ENCODE measurements around the gene PPT2.
"Not testable (repeated sequence)": the region's sequence is repeated elsewhere in the genome, so short reads cannot be mapped to it uniquely, and the experiment has no call there.

PPT2 gene

DNA sequence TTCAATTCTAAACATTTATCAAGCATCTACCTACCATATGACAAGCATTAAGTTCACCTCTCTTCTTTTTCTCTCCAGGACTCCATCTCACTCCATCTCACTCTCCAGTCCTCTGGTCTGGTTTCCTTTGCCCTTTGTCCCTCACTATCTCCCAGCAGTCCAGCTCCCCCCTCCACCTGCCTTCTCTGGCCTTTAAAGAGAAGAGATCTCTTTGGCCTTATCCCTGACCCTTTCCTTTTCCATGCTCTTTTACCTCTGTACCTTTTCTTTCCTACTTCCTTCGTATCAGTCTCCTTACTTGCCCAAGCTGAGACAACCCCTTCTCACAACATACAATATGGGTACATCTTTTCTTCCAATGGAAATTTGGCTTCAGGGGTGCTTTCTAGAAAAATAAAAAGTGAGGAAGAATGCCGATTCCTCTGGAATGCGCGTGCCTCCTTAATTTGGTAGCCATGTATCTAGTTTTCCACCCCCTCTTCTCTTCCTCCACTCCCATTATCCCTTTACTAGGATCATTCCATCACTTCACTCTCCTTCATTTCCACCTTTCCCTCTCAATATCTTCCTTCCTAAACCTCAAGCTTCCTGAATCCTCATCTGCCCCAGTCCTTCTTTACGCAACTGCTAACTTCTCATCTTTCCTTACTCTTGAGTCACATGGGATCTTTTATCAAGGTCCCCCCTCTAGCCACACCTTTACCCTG lies 22.7 kb downstream of the PPT2 start:
- DNase-seq: no peak

DNA sequence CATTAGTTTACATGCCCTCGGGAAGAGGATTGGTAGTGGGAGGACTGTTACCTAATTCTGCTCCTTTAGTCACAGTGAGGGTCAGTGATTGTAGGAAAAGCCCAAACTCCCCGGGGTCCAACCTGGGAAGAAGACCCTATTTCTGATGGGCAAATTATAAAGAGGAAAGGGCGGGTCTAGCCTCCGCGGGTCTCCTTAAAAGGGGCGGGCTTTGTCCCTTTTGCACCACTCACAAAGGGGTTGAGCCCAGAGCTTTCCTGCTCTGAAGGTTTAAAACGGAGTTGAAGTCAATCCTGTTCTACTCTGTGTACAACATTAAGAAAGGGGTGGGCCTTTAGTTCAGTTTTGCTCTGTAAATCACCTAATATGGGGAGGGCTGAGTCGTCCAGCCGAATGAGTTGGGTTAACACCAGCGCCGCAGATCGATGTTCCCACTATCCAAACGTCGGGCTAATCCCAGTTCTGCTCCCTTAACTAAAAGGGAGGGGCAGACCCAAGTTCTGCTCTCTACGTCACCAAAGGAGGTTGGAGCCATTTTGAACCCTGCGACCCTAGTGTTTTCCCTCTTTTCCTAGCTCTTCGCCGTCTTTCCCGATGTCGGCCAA lies 23.3 kb downstream of the PPT2 start:
- peak in 8 of 51 donors; percentile 21 to 59 (median 52) for DNase-seq

GRCh38 chr6:32177788-32178546 lies 24.0 kb downstream of the PPT2 start, which contains the start of gene RNF5:
Gene RNF5 (plus strand): TSS chr6:32178405. CDS start chr6:32178512, 107 bp downstream.
- DNase-seq: peak in 50 of 51 donors; percentile 47 to 100 (median 95)

GRCh38 chr6:32178547-32179440 lies 24.9 kb downstream of the PPT2 start:
- no peak for DNase-seq

DNA sequence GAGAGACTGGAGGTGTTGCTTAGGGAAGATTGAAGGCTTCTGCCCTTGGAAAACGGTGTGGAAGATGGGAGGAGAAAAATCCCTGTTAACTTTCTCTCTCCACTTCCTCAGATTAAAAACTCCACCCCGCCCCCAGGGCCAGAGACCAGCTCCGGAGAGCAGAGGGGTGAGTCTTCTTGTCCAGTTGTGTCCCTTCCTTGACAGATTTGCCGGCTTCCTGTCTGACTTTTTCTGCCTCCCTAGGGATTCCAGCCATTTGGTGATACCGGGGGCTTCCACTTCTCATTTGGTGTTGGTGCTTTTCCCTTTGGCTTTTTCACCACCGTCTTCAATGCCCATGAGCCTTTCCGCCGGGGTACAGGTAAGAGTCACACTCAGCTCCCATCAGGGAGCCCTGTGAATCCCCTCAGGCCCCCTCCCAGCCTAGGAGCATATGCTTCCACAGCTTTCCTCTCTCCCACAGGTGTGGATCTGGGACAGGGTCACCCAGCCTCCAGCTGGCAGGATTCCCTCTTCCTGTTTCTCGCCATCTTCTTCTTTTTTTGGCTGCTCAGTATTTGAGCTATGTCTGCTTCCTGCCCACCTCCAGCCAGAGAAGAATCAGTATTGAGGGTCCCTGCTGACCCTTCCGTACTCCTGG lies 25.9 kb downstream of the PPT2 start:
- no peak for DNase-seq

GRCh38 chr6:32181148-32181702 lies 27.3 kb downstream of the PPT2 start:
- DNase-seq: no peak

- DNase-seq: no peak
Measured at GRCh38 chr6:32181915-32182529, 28.1 kb downstream of the PPT2 start.

GRCh38 chr6:32182555-32182981 lies 28.6 kb downstream of the PPT2 start:
- DNase-seq: no peak

GRCh38 chr6:32183030-32183429 lies 29.1 kb downstream of the PPT2 start:
- no peak for DNase-seq

- no peak for DNase-seq
Measured at GRCh38 chr6:32183483-32184083, 29.6 kb downstream of the PPT2 start.

DNA sequence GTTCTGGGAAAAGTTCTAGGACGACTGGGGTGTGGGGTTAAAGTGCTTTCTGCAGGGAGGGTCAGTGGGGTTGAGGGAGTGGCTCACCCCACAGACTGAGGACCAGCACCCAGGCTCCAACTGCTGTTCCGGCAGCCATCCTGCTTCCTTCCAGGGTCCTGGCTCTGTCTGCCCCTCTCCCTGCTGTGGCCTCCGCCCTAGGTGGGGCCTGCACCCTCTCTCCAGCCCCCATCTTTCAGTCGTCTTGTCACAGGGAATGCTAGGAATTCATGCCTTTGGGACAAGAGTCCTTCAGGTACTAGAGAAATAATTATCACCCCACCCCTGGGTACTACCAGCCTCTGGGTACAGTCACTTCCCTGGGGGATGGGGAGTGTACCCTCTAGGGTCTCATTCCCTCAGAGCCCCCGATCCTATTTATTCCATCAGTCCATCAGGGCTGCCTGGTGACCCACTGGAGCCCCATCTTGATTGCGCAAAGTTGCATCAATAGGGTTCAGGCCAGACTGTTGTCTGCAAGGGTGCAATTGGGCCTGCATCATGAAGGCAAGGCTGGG lies 30.2 kb downstream of the PPT2 start, which contains the start of gene AGER:
AGER (minus strand) TSS at position 170 of the 557 bp plus-strand sequence; CDS start at position 139, 31 bp downstream.
- DNase-seq: no peak

GRCh38 chr6:32185681-32186131 lies 31.8 kb downstream of the PPT2 start:
- DNase-seq: peak in 11 of 51 donors; percentile 11 to 50 (median 24)

- not testable (repeated sequence) for DNase-seq
Measured at GRCh38 chr6:32186151-32186840, 32.4 kb downstream of the PPT2 start.

- no peak for DNase-seq
Measured at GRCh38 chr6:32187009-32187709, 33.2 kb downstream of the PPT2 start.

DNA sequence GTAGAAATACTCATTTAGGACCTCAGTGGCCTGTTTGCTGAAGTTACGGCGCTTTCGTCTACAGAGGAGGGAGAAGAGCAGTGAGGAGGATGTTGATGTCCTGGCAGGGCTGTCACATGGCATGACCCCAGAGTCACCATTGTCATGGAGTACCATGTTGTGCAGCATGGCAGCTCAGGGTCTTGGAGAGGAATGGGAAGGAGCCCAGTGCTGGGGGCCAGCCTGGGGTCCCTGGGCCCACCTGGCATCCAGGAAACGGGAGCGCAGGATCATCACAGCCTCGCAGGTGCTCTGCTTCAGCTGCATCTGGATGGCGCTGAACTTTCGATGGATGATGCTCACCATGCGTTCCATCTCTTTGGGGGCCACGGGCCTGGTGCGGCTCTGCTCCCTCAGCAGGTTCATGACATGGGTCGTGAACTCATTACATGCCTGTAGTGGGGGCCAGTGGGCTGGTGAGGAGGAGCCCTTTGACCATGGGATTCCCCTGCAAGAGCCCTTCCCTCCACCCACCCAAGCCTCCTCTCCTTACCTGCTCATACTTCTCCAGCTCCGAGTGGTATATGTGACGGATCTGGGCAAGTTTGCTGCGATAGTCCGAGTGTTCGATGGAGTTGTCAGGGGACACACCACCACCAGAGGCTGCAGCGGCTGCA lies 33.9 kb downstream of the PPT2 start:
- not testable (repeated sequence) for DNase-seq

DNA sequence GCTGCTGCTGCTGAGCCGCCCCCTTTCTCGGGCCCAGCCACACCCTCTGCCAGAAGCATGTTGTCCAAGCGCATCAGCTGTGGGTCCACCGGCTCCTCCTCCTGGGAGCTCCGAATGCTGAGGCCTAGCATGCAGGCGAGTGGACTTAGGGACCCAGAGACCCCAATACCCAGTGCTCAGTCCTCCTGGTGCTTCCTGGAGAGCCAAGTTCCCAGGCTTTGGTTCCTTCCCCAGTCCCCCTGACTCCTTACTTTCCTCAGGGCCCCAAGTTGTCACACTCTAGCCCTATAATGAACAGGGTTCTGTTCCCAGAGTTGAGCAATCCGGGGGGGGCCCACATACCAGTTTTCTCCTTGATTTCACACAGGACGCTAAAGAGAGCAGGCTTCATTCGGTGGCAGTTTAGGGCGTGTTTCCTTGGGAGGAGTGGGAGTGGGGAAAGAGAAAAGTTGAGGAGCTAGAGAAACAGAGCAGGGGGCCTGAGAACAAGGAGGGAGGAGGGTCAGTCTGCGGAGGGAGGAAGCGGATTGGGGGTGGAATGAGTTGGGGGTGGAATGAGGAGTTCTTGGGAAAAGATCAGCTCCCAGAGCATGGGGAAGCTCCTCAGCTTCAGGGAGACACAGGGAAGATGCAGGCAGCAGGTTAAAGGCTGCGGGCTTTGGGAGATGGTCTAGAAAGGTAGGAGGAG lies 34.6 kb downstream of the PPT2 start:
- DNase-seq: no peak
